ENCODE results near the gene GNL3.
A peak's percentile ranks its signal among the peaks of the same experiment; 100 is the strongest.
"Not testable (repeated sequence)": the region's sequence is repeated elsewhere in the genome, so short reads cannot be mapped to it uniquely, and the experiment has no call there.

The GNL3 gene

GRCh38 chr3:52715714-52716305, 30.0 kb downstream of the GNL3 start:
- no peak overlapping the region for H3K4me3 ChIP-seq
- no peak overlapping the region for H3K9ac ChIP-seq
- H3K27me3 ChIP-seq = no peaks in the 10 kb centered on the region
- peaks cover 52% of the 10 kb centered on the region for H3K4me1 ChIP-seq
- H4K20me1 ChIP-seq = no peaks in the 10 kb centered on the region
- peak overlapping the region; percentile 21 for H3K4me2 ChIP-seq
- H3K27ac ChIP-seq = peak overlapping the region; percentile 57
- H3K9me3 ChIP-seq = peaks cover 28% of the 10 kb centered on the region
- TF ChIP-seq Cebpa-rat (IDR thresholded peaks at IDR 0.05) = no peak
- peaks cover 68% of the 10 kb centered on the region for H3K36me3 ChIP-seq

DNA sequence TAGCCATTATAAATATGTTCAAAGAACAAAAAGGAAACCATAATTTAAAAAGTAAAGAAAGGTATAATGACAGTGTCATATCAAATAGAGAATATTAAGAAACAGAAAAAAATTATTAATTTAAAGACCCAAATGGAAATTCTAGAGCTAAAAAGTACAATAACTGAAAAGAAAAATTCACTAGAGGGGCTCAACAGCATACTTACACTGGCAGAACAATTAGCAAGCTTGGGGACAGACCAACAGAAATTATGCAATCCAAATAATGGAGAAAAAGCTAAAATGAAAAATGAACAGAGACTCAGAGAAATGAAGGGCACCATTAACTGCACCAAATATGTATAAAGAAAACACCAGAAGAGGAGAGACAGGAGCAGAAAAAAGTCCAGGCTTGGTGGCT, 33.8 kb downstream of the GNL3 start:
- H3K27me3 ChIP-seq = no peaks in the 10 kb centered on the region
- H3K4me3 ChIP-seq = 0 out of 2 replicates have a peak overlapping the region, but pooled peaks have one; percentile 48
- peaks cover 75% of the 10 kb centered on the region for H3K4me1 ChIP-seq
- H3K4me2 ChIP-seq = peak overlapping the region; percentile 77
- peak overlapping the region; percentile 70; the same call in 1 of the 2 replicates for H3K9ac ChIP-seq
- H3K27ac ChIP-seq = peak overlapping the region; percentile 89
- peaks cover 39% of the 10 kb centered on the region for H3K9me3 ChIP-seq
- peaks cover 58% of the 10 kb centered on the region for H3K36me3 ChIP-seq
- H4K20me1 ChIP-seq = no peaks in the 10 kb centered on the region
- TF ChIP-seq Cebpa-rat (IDR thresholded peaks at IDR 0.05) = no peak

GRCh38 chr3:52721002-52721729, 35.3 kb downstream of the GNL3 start:
- Histone ChIP-seq H3K4me3 (peak overlapping the region; percentile 48), H3K36me3 (peaks cover 44% of the 10 kb centered on the region), H3K9ac (peak overlapping the region; percentile 70; the same call in 1 of the 2 replicates), H3K4me1 (peaks cover 60% of the 10 kb centered on the region), H4K20me1 (no peaks in the 10 kb centered on the region), H3K9me3 (peaks cover 45% of the 10 kb centered on the region), H3K4me2 (peak overlapping the region; percentile 77), H3K27ac (peak overlapping the region; percentile 89), H3K27me3 (no peaks in the 10 kb centered on the region)
- TF ChIP-seq Cebpa-rat (IDR thresholded peaks at IDR 0.05) = peak; percentile 88

- Histone ChIP-seq H3K4me1 (peaks cover 57% of the 10 kb centered on the region), H3K9ac (peak overlapping the region; percentile 68; the same call in 1 of the 2 replicates), H3K27ac (peak overlapping the region; percentile 89), H4K20me1 (no peaks in the 10 kb centered on the region), H3K27me3 (no peaks in the 10 kb centered on the region), H3K9me3 (peaks cover 49% of the 10 kb centered on the region), H3K4me2 (peak overlapping the region; percentile 77), H3K36me3 (peaks cover 44% of the 10 kb centered on the region), H3K4me3 (peak overlapping the region; percentile 41)
- no peak for TF ChIP-seq Cebpa-rat (IDR thresholded peaks at IDR 0.05)
Measured at GRCh38 chr3:52721730-52722008, 35.8 kb downstream of the GNL3 start.

DNA sequence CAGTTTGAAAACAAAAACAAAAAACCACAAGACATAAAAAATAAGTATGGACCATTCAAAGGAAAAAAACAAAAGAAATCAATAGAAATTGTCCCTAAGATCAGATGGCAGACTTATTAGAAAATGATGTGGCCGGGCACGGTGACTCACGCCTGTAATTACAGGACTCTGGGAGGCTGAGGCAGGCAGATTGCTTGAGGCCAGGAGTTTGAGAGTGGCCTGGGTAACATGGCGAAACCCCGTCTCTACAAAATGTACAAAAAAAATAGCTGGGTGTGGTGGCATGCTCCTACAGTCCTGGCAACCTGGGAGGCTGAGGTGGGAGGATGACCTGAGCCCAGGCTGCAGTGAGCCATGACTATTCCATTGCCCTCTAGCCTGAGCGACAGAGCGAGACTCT, 36.7 kb downstream of the GNL3 start:
- H3K27me3 ChIP-seq = no peaks in the 10 kb centered on the region
- peak overlapping the region; percentile 89 for H3K27ac ChIP-seq
- H3K36me3 ChIP-seq = peaks cover 44% of the 10 kb centered on the region
- H3K4me2 ChIP-seq = peak overlapping the region; percentile 77
- peaks cover 55% of the 10 kb centered on the region for H3K9me3 ChIP-seq
- H3K4me3 ChIP-seq = no peak overlapping the region
- no peaks in the 10 kb centered on the region for H4K20me1 ChIP-seq
- no peak for TF ChIP-seq Cebpa-rat (IDR thresholded peaks at IDR 0.05)
- H3K4me1 ChIP-seq = peaks cover 57% of the 10 kb centered on the region
- peak overlapping the region; percentile 68; the same call in 1 of the 2 replicates for H3K9ac ChIP-seq

DNA sequence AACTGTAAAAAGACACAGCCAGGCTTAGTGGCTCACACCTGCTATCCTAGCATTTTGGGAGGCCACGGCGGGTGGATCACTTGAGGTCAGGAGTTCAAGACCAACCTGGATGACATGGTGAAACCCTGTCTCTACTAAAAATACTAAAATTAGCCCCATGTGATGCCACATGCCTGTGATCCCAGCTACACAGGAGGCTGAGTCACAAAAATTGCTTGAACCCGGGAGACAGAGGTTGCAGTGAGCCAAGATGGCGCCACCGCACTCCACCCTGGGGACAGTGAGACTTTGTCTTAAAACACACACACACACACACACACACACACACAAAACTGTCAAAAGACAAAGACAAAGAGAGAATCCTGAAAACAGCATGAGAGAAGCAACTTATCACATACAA, 38.1 kb downstream of the GNL3 start:
- Histone ChIP-seq H3K4me3 (no peak overlapping the region), H3K9me3 (peaks cover 60% of the 10 kb centered on the region), H3K36me3 (peaks cover 45% of the 10 kb centered on the region), H3K4me2 (no peak overlapping the region), H3K27ac (peak overlapping the region; percentile 89; the same call in 1 of the 2 replicates), H4K20me1 (no peaks in the 10 kb centered on the region), H3K9ac (no peak overlapping the region), H3K4me1 (peaks cover 49% of the 10 kb centered on the region), H3K27me3 (no peaks in the 10 kb centered on the region)
- TF ChIP-seq Cebpa-rat (IDR thresholded peaks at IDR 0.05) = no peak

- peaks cover 60% of the 10 kb centered on the region for H3K9me3 ChIP-seq
- peaks cover 43% of the 10 kb centered on the region for H3K4me1 ChIP-seq
- H3K4me2 ChIP-seq = no peak overlapping the region
- H3K4me3 ChIP-seq = no peak overlapping the region
- no peak overlapping the region for H3K9ac ChIP-seq
- TF ChIP-seq Cebpa-rat (IDR thresholded peaks at IDR 0.05) = no peak
- no peak overlapping the region for H3K27ac ChIP-seq
- no peaks in the 10 kb centered on the region for H3K27me3 ChIP-seq
- H4K20me1 ChIP-seq = no peaks in the 10 kb centered on the region
- peaks cover 46% of the 10 kb centered on the region for H3K36me3 ChIP-seq
Measured at GRCh38 chr3:52724511-52724910, 38.7 kb downstream of the GNL3 start.

DNA sequence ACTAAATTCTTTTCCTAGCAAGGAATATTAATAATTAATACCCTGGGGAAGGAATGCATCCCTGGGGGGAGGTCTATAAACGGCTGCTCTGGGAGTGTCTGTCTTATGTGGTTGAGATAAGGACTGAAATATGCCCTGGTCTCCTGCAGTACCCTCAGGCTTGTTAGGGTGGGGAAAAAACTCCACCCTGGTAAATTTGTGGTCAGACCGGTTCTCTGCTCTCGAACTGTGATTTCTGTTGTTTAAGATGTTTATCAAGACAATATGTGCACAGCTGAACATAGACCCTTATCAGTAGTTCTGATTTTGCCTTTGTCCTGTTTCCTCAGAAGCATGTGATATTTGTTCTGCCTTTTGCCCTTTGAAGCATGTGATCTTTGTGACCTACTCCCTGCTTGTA, 42.9 kb downstream of the GNL3 start:
- H3K27me3 ChIP-seq, H3K4me3 ChIP-seq, H4K20me1 ChIP-seq, H3K4me2 ChIP-seq, H3K9ac ChIP-seq, H3K27ac ChIP-seq: not testable (repeated sequence)
- H3K9me3 ChIP-seq = peaks cover 91% of the 10 kb centered on the region
- H3K4me1 ChIP-seq = peaks cover 13% of the 10 kb centered on the region
- H3K36me3 ChIP-seq = peaks cover 76% of the 10 kb centered on the region

DNA sequence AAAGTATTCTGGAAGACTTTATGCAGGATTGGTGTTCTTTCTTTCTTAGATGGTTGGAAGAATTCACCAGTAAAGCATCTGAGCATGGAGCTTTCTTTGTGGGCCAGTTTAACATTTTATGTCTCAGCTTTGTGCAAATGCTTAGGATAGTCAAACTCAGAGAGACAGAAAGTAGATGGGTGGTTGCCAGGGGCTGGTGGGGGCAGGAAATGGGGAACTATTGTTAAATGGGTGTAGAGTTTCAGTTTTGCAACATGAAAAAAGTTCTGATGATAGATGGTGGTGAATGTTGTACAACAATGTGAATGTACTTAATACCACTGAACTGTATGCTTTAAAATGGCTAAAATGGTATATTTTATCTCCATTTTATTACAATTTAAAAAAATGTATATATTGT, 44.8 kb downstream of the GNL3 start:
- H3K4me3 ChIP-seq = no peak overlapping the region
- no peak overlapping the region for H3K27ac ChIP-seq
- no peak for TF ChIP-seq Cebpa-rat (IDR thresholded peaks at IDR 0.05)
- no peaks in the 10 kb centered on the region for H3K27me3 ChIP-seq
- no peaks in the 10 kb centered on the region for H4K20me1 ChIP-seq
- H3K9me3 ChIP-seq = peaks cover 91% of the 10 kb centered on the region
- H3K4me1 ChIP-seq = peaks cover 9% of the 10 kb centered on the region; the same call in 1 of the 2 replicates
- peaks cover 89% of the 10 kb centered on the region for H3K36me3 ChIP-seq
- H3K4me2 ChIP-seq = no peak overlapping the region
- no peak overlapping the region for H3K9ac ChIP-seq

- Histone ChIP-seq H3K4me2 (no peak overlapping the region), H3K36me3 (peaks cover 96% of the 10 kb centered on the region), H3K9ac (no peak overlapping the region), H3K27me3 (no peaks in the 10 kb centered on the region), H4K20me1 (no peaks in the 10 kb centered on the region), H3K9me3 (peaks cover 84% of the 10 kb centered on the region), H3K4me3 (no peak overlapping the region), H3K4me1 (peaks cover 9% of the 10 kb centered on the region; the same call in 1 of the 2 replicates), H3K27ac (no peak overlapping the region)
- TF ChIP-seq Cebpa-rat (IDR thresholded peaks at IDR 0.05) = no peak
Measured at GRCh38 chr3:52731590-52731989, 45.8 kb downstream of the GNL3 start.

All from BLaER1 (cell line).